Vagina (tissue), 2 donors: Measurements from ENCODE around the gene LIMK1.

Experiments
- CTCF ChIP-seq, 3 experiments: fragments of 450-650 bp in 2 of 3; fragments of 200-600 bp in 1 of 3; sonication (generic) in 1 of 3; IDR thresholded peaks; one replicate each; pipeline ENCODE4 v1.5.1; 2017 to 2019; ENCODE audit warnings: antibody characterized with exemption in 3 of 3, mild to moderate bottlenecking in 2 of 3, moderate library complexity in 2 of 3
- POLR2A ChIP-seq, 2 donors: fragments of 450-650 bp; IDR thresholded peaks; one replicate each; pipeline ENCODE4 v1.6.1; 2017; ENCODE audit warnings: antibody characterized with exemption in 2 of 2, mild to moderate bottlenecking in 2 of 2, moderate library complexity in 2 of 2
- POLR2AphosphoS5 ChIP-seq, 2 donors: sonication (generic); formaldehyde crosslinking; IDR thresholded peaks; one replicate each; pipeline ENCODE4 v1.9.0; 2017; ENCODE audit warnings: antibody characterized with exemption in 2 of 2, mild to moderate bottlenecking in 2 of 2, low read depth in 1 of 2; ENCODE audit not compliant: insufficient read depth in 1 of 2

GRCh38 chr7:74047804-74048380 lies 35.7 kb upstream of the LIMK1 start:
- TF ChIP-seq CTCF (IDR thresholded peaks at IDR 0.05) (no peak), POLR2A (IDR thresholded peaks at IDR 0.05) (no peak), POLR2AphosphoS5 (IDR thresholded peaks at IDR 0.05; ENCODE audit: insufficient read depth in 1 of 2, low read depth in 1 of 2) (no peak)
